Activated CD8-positive, alpha-beta T cell treated with anti-CD3 and anti-CD28 coated beads for 36 hours (primary cell): ENCODE data around the gene APBB1IP. TPM values are rescaled to one million over a fixed set of nuclear protein-coding genes. Genes with fewer than 3 reads are reported as not detected.

Source experiments
- ATAC-seq: fragments of 200-7000 bp; cut with Tn5 transposase; one replicate; pipeline ENCODE4 v1.10.0; 2021; ENCODE audit warnings: mild to moderate bottlenecking, moderate library complexity
- CTCF ChIA-PET: fragments of 350-600 bp; sonication (Branson Sonifier 250); formaldehyde crosslinking; loops from one replicate; lab custom pipeline; 2021; ENCODE audit warnings: antibody characterized with exemption; lab: Charles Lee
- POLR2A ChIA-PET: fragments of 350-600 bp; sonication (Branson Sonifier 250); formaldehyde crosslinking; loops from one replicate; lab custom pipeline; 2021; ENCODE audit warnings: antibody characterized with exemption; lab: Charles Lee
- DNase-seq: peaks from one replicate; pipeline ENCODE4 v3.0.0-alpha.2; 2020
- H3K27ac Mint-ChIP-seq: one replicate; pipeline ENCODE4 v1.8.0; 2021; ENCODE audit warnings: mild to moderate bottlenecking, mixed read lengths
- H3K27me3 Mint-ChIP-seq: one replicate; pipeline ENCODE4 v1.8.0; 2021; ENCODE audit warnings: mixed read lengths
- H3K36me3 Mint-ChIP-seq: one replicate; pipeline ENCODE4 v1.8.0; 2021; ENCODE audit warnings: low read depth, mixed read lengths
- H3K4me1 Mint-ChIP-seq: one replicate; pipeline ENCODE4 v1.8.0; 2021; ENCODE audit warnings: low read depth, mixed read lengths
- H3K4me3 Mint-ChIP-seq: one replicate; pipeline ENCODE4 v1.8.0; 2021; ENCODE audit warnings: mild to moderate bottlenecking, moderate library complexity, mixed read lengths
- H3K9me3 Mint-ChIP-seq: one replicate; pipeline ENCODE4 v1.8.0; 2021; ENCODE audit warnings: mixed read lengths
- CTCF ChIP-seq: fragments of 200-600 bp; IDR thresholded peaks from one replicate; pipeline ENCODE4 v1.8.0; 2022; ENCODE audit warnings: antibody characterized with exemption, mild to moderate bottlenecking
- intact Hi-C: fragments of 100-400 bp; cut with micrococcal nuclease; formaldehyde crosslinking; loops from one replicate; pipeline ENCODE4 v1.10.0; 2022
- total RNA-seq, 2 experiments: library from RNA; stranded (reverse); gene quantifications; one replicate each; pipeline ENCODE4 v1.2.3, GENCODE V29; 2021

The APBB1IP gene
- total RNA-seq, 2 experiments from 2014 or later, result 61.9 to 64.8 TPM

GRCh38 chr10:26417136-26417535 lies 21.0 kb upstream of the APBB1IP start:
- ChIA-PET CTCF (no interaction called here), POLR2A (no interaction called here)
- Mint-ChIP-seq H3K27ac (no peak overlapping the region), H3K36me3 (no peaks in the 10 kb centered on the region), H3K4me1 (no peaks in the 10 kb centered on the region), H3K4me3 (no peak overlapping the region), H3K27me3 (no peaks in the 10 kb centered on the region), H3K9me3 (no peaks in the 10 kb centered on the region)
- intact Hi-C loops, result no loop called here
- TF ChIP-seq CTCF, result no peak
- DNase-seq (no peak), ATAC-seq (no peak)

GRCh38 chr10:26422977-26423376 lies 15.2 kb upstream of the APBB1IP start:
- no peak for TF ChIP-seq CTCF
- Mint-ChIP-seq H3K4me1 (no peaks in the 10 kb centered on the region), H3K27ac (no peak overlapping the region), H3K9me3 (peaks cover 4% of the 10 kb centered on the region), H3K36me3 (no peaks in the 10 kb centered on the region), H3K27me3 (no peaks in the 10 kb centered on the region), H3K4me3 (no peak overlapping the region)
- ChIA-PET POLR2A (interaction anchor here (0.6 to 1.9 kb wide), 3 partner anchors 14 to 304 kb away, joined by 3 to 5 read pairs (median 4); no protein-coding TSS in a partner anchor), CTCF (interaction anchor here (1.5 kb wide), 1 partner anchor 10 kb away, joined by 4 read pairs; no protein-coding TSS in a partner anchor)
- no peak for ATAC-seq
- intact Hi-C loops, result no loop called here
- no peak for DNase-seq

- intact Hi-C loops, result no loop called here
- TF ChIP-seq CTCF, result no peak
- H3K27ac Mint-ChIP-seq, result no peak overlapping the region
- peaks cover 4% of the 10 kb centered on the region for H3K9me3 Mint-ChIP-seq
- no peaks in the 10 kb centered on the region for H3K4me1 Mint-ChIP-seq
- no peak for ATAC-seq
- ChIA-PET POLR2A (interaction anchor here (0.6 to 1.9 kb wide), 2 partner anchors 13 to 304 kb away, joined by 4 to 5 read pairs; no protein-coding TSS in a partner anchor), CTCF (interaction anchor here (1.5 kb wide), 1 partner anchor 11 kb away, joined by 4 read pairs; no protein-coding TSS in a partner anchor)
- H3K27me3 Mint-ChIP-seq, result no peaks in the 10 kb centered on the region
- no peak for DNase-seq
- no peaks in the 10 kb centered on the region for H3K36me3 Mint-ChIP-seq
- H3K4me3 Mint-ChIP-seq, result no peak overlapping the region
These were observed 14.4 kb upstream of the APBB1IP start for GRCh38 chr10:26423722-26424121.

GRCh38 chr10:26430641-26431163 lies 7.4 kb upstream of the APBB1IP start:
- Mint-ChIP-seq H3K4me1 (peaks cover 26% of the 10 kb centered on the region), H3K27me3 (no peaks in the 10 kb centered on the region), H3K36me3 (no peaks in the 10 kb centered on the region), H3K9me3 (peaks cover 1% of the 10 kb centered on the region), H3K4me3 (peak overlapping the region; percentile 55), H3K27ac (peak overlapping the region; percentile 91)
- ChIA-PET CTCF (interaction anchor here (0.8 to 1.3 kb wide), 2 partner anchors 11 to 41 kb away, joined by 3 to 4 read pairs; no protein-coding TSS in a partner anchor), POLR2A (interaction anchor here (0.7 to 1.1 kb wide), 6 partner anchors 8 to 66 kb away, joined by 3 to 7 read pairs (median 4); no protein-coding TSS in a partner anchor)
- DNase-seq (peak; percentile 50), ATAC-seq (peak; percentile 97)
- TF ChIP-seq CTCF, result no peak
- intact Hi-C loops, result no loop called here

- peaks cover 43% of the 10 kb centered on the region for H3K4me1 Mint-ChIP-seq
- TF ChIP-seq CTCF, result no peak
- H3K9me3 Mint-ChIP-seq, result peaks cover 5% of the 10 kb centered on the region
- intact Hi-C loops, result no loop called here
- DNase-seq (no peak), ATAC-seq (no peak)
- no peaks in the 10 kb centered on the region for H3K36me3 Mint-ChIP-seq
- H3K27ac Mint-ChIP-seq, result no peak overlapping the region
- no peak overlapping the region for H3K4me3 Mint-ChIP-seq
- ChIA-PET POLR2A (no interaction called here), CTCF (no interaction called here)
- H3K27me3 Mint-ChIP-seq, result no peaks in the 10 kb centered on the region
These were observed 5.2 kb upstream of the APBB1IP start for GRCh38 chr10:26432938-26433337.
